Fibroblast of lung (primary cell): Measurements from ENCODE around the gene IKZF3. TPM values are rescaled to one million over a fixed set of nuclear protein-coding genes. Genes with fewer than 3 reads are reported as not detected.

Experiments used
- DNase-seq, 2 donors: peaks; one replicate each; pipeline versions ENCODE4 v3.0.0 to v3.0.0-alpha.2; 2010; ENCODE audit warnings: low read depth in 2 of 2
- H2AFZ ChIP-seq: 2 replicates; pipeline ENCODE4 v1.5.1; 2012; ENCODE audit warnings: low read length, control low read depth, inconsistent platforms
- H3K27ac ChIP-seq: 2 replicates; pipeline ENCODE4 v1.5.1; 2011; ENCODE audit warnings: low read length, control low read depth; ENCODE audit not compliant: insufficient read depth
- H3K27me3 ChIP-seq: 2 replicates; pipeline ENCODE4 v1.5.1; 2011; ENCODE audit warnings: mild to moderate bottlenecking, low read length; ENCODE audit not compliant: control insufficient read depth, insufficient read depth
- H3K36me3 ChIP-seq: 2 replicates; pipeline ENCODE4 v1.5.1; 2011; ENCODE audit warnings: low read length; ENCODE audit not compliant: control insufficient read depth, insufficient read depth
- H3K4me1 ChIP-seq: 2 replicates; pipeline ENCODE4 v1.5.1; 2011; ENCODE audit warnings: low read length; ENCODE audit not compliant: control insufficient read depth, insufficient read depth; ENCODE audit errors: extremely low read depth
- H3K4me2 ChIP-seq: 2 replicates; pipeline ENCODE4 v1.5.1; 2011; ENCODE audit warnings: low read length, control low read depth; ENCODE audit not compliant: insufficient read depth; ENCODE audit errors: extremely low read depth
- H3K4me3 ChIP-seq, 4 experiments: fragments of 200-600 bp in 1 of 4; sonication (generic) in 1 of 4; replicated peaks in 1 of 4; 2 replicates each; pipeline ENCODE4 v1.5.1; 2011 to 2016; ENCODE audit warnings: low read length in 4 of 4, low read depth in 3 of 4, mild to moderate bottlenecking in 3 of 4, control low read depth in 2 of 4, inconsistent platforms in 1 of 4, mixed read lengths in 1 of 4; ENCODE audit not compliant: insufficient read depth in 1 of 4; ENCODE audit errors: control extremely low read depth in 1 of 4
- H3K79me2 ChIP-seq: 2 replicates; pipeline ENCODE4 v1.5.1; 2012; ENCODE audit warnings: mild to moderate bottlenecking, low read length, inconsistent platforms; ENCODE audit not compliant: control insufficient read depth, insufficient read depth
- H3K9ac ChIP-seq: 2 replicates; pipeline ENCODE4 v1.5.1; 2011; ENCODE audit warnings: mild to moderate bottlenecking, low read length, control low read depth; ENCODE audit not compliant: insufficient read depth
- H3K9me3 ChIP-seq: 2 replicates; pipeline ENCODE4 v1.5.1; 2012; ENCODE audit warnings: low read depth, low read length; ENCODE audit not compliant: control insufficient read depth, insufficient read depth
- H4K20me1 ChIP-seq: 2 replicates; pipeline ENCODE4 v1.5.1; 2011; ENCODE audit warnings: low read length; ENCODE audit not compliant: control insufficient read depth, insufficient read depth; ENCODE audit errors: extremely low read depth
- CTCF ChIP-seq, 2 donors: IDR thresholded peaks in 1 of 2; conservative IDR thresholded peaks in 1 of 2; 1 replicate in 1 of 2; 2 replicates in 1 of 2; pipeline ENCODE4 v1.5.1; 2011 to 2012; ENCODE audit warnings: low read length in 2 of 2, control low read depth in 1 of 2, inconsistent platforms in 1 of 2, low read depth in 1 of 2, mild to moderate bottlenecking in 1 of 2
- EZH2 ChIP-seq: IDR thresholded peaks from 2 replicates; pipeline ENCODE4 v1.5.1; 2012; ENCODE audit warnings: low read length, control low read depth, mild to moderate bottlenecking; ENCODE audit errors: missing control alignments
- polyA plus RNA-seq, 2 donors: library from polyadenylated mRNA; depleted of rRNA in 1 of 2; stranded (reverse) in 1 of 2; unstranded in 1 of 2; fragments of >200 nt; gene quantifications; 2 replicates each; pipeline ENCODE4 v1.2.1, GENCODE V29; 2011 to 2012; ENCODE audit warnings: missing spikeins in 1 of 2
- total RNA-seq: library from RNA; depleted of rRNA; stranded (reverse); fragments of >200 nt; gene quantifications from 2 replicates; pipeline ENCODE4 v1.2.1, GENCODE V29; 2014

The IKZF3 gene
- total and polyA plus RNA-seq, 2 donors (not counting 1 experiment from before 2014, with no cell fraction given): not detected

GRCh38 chr17:39804839-39805238 is 59.3 kb downstream of the IKZF3 start:
- no peaks in the 10 kb centered on the region for H3K79me2 ChIP-seq
- no peak overlapping the region for H3K4me3 ChIP-seq
- no peak for DNase-seq
- no peaks in the 10 kb centered on the region for H3K36me3 ChIP-seq
- TF ChIP-seq EZH2 (no peak), CTCF (conservative IDR thresholded peaks at IDR 0.05 in 1 of 2, IDR thresholded peaks at IDR 0.05 in 1 of 2; ENCODE audit: low read depth in 1 of 2, low read length in 2 of 2) (no peak)
- no peaks in the 10 kb centered on the region for H4K20me1 ChIP-seq
- no peaks in the 10 kb centered on the region for H3K9me3 ChIP-seq
- peaks cover 7% of the 10 kb centered on the region for H3K27me3 ChIP-seq
- no peak overlapping the region for H2AFZ ChIP-seq
- no peak overlapping the region for H3K27ac ChIP-seq
- no peak overlapping the region for H3K4me2 ChIP-seq
- no peak overlapping the region for H3K9ac ChIP-seq
- no peaks in the 10 kb centered on the region for H3K4me1 ChIP-seq

DNA sequence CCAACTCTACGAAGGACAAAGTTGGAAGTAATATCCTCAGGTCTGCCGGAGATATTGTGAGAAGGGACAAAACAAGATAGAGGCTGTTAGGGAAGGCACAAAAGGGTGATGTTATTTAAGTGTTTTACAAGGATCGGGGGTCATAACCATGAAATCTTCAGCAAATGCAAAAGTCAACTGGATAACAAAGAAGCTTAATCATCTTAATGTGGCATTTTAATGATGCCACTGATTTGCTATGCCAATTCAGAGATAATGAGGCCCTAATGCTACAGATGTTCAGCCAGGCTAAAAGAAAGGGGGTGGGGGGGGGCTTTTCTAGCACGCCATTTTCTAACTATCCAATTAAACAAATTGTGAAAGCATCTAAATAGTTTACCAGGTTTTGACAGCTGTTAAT is 63.1 kb downstream of the IKZF3 start:
- H3K27ac ChIP-seq: no peak overlapping the region
- H3K4me2 ChIP-seq: no peak overlapping the region
- no peaks in the 10 kb centered on the region for H4K20me1 ChIP-seq
- no peaks in the 10 kb centered on the region for H3K79me2 ChIP-seq
- no peaks in the 10 kb centered on the region for H3K4me1 ChIP-seq
- no peaks in the 10 kb centered on the region for H3K36me3 ChIP-seq
- H3K9me3 ChIP-seq: no peaks in the 10 kb centered on the region
- H2AFZ ChIP-seq: no peak overlapping the region
- TF ChIP-seq EZH2: no peak
- TF ChIP-seq CTCF (conservative IDR thresholded peaks at IDR 0.05 in 1 of 2, IDR thresholded peaks at IDR 0.05 in 1 of 2; ENCODE audit: low read depth in 1 of 2, low read length in 2 of 2): no peak
- no peak for DNase-seq
- H3K27me3 ChIP-seq: peaks cover 7% of the 10 kb centered on the region
- H3K4me3 ChIP-seq: no peak overlapping the region
- H3K9ac ChIP-seq: no peak overlapping the region

- Histone ChIP-seq H3K27me3 (peaks cover 7% of the 10 kb centered on the region), H4K20me1 (no peaks in the 10 kb centered on the region), H2AFZ (no peak overlapping the region), H3K4me2 (no peak overlapping the region), H3K79me2 (no peaks in the 10 kb centered on the region), H3K27ac (no peak overlapping the region), H3K4me1 (no peaks in the 10 kb centered on the region), H3K36me3 (no peaks in the 10 kb centered on the region), H3K9me3 (no peaks in the 10 kb centered on the region), H3K4me3 (no peak overlapping the region), H3K9ac (no peak overlapping the region)
- TF ChIP-seq CTCF (conservative IDR thresholded peaks at IDR 0.05 in 1 of 2, IDR thresholded peaks at IDR 0.05 in 1 of 2; ENCODE audit: low read depth in 1 of 2, low read length in 2 of 2) (no peak), EZH2 (no peak)
- DNase-seq: no peak
These were observed 63.6 kb downstream of the IKZF3 start for GRCh38 chr17:39800540-39800939.
